ENCODE results near the gene C19orf44. TPM values are rescaled to one million over a fixed set of nuclear protein-coding genes. Genes with fewer than 3 reads are reported as not detected.

Gene C19orf44
- total RNA-seq, 2 donors from 2014 or later, result 4.9 to 14.8 TPM

- Histone ChIP-seq H3K4me3 (no peak overlapping the region), H3K27ac (no peak overlapping the region), H3K27me3 (no peaks in the 10 kb centered on the region), H3K4me1 (no peaks in the 10 kb centered on the region), H3K36me3 (replicated peaks in 1 of 2; ENCODE audit: insufficient read depth in 1 of 2, low read depth in 2 of 2) (peaks cover 25 to 56% of the 10 kb centered on the region in 2 donors), H3K9me3 (no peaks in the 10 kb centered on the region)
- intact Hi-C loops (cut with DNase I), result loop anchor here (5.0 kb wide), 1 partner anchor 320 kb away; no protein-coding TSS in a partner anchor
- 91 to 97% methylated on average over 16 to 41 of the region's 47 CpGs for WGBS, 2 donors
- no peak for ATAC-seq
- TF ChIP-seq, protein P1, sequence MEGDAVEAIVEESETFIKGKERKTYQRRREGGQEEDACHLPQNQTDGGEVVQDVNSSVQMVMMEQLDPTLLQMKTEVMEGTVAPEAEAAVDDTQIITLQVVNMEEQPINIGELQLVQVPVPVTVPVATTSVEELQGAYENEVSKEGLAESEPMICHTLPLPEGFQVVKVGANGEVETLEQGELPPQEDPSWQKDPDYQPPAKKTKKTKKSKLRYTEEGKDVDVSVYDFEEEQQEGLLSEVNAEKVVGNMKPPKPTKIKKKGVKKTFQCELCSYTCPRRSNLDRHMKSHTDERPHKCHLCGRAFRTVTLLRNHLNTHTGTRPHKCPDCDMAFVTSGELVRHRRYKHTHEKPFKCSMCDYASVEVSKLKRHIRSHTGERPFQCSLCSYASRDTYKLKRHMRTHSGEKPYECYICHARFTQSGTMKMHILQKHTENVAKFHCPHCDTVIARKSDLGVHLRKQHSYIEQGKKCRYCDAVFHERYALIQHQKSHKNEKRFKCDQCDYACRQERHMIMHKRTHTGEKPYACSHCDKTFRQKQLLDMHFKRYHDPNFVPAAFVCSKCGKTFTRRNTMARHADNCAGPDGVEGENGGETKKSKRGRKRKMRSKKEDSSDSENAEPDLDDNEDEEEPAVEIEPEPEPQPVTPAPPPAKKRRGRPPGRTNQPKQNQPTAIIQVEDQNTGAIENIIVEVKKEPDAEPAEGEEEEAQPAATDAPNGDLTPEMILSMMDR (IDR thresholded peaks at IDR 0.05), result no peak
- TF ChIP-seq POLR2A (IDR thresholded peaks at IDR 0.05), result no peak
- DNase-seq, result no peak
Measured at GRCh38 chr19:16532440-16533234, 36.4 kb downstream of the C19orf44 start.

DNA sequence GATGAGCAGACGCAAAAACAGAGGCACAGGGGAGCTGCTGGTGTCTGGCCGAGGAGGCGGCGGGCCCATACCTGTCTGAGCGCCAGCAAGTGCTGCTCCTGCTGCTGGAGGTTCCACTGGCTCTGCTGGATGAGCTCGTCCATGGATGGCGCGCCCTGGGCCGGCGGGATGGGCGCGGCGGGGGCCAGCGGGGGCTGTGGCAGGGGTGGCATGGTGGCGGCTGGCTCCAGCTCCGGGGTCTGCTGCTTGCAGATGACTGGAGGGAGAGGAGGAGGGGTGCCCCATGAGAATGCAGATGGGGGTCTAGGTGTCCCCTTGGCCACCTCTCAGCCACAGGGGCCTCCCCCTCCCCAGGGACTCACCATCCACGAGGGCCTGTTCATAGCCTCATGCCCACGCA lies 39.2 kb downstream of the C19orf44 start:
- intact Hi-C loops (cut with DNase I), result no loop called here
- peaks cover 10% of the 10 kb centered on the region for H3K4me1 ChIP-seq
- peaks cover 18 to 36% of the 10 kb centered on the region in 2 donors for H3K36me3 ChIP-seq (replicated peaks in 1 of 2; ENCODE audit: insufficient read depth in 1 of 2, low read depth in 2 of 2)
- TF ChIP-seq, protein P1 (IDR thresholded peaks at IDR 0.05), result no peak
- no peak for TF ChIP-seq POLR2A (IDR thresholded peaks at IDR 0.05)
- 96 to 100% methylated on average over 1 to 13 of the region's 18 CpGs for WGBS, 2 donors
- no peaks in the 10 kb centered on the region for H3K27me3 ChIP-seq
- ATAC-seq, result no peak
- H3K27ac ChIP-seq, result no peak overlapping the region
- DNase-seq, result no peak
- no peaks in the 10 kb centered on the region for H3K9me3 ChIP-seq
- H3K4me3 ChIP-seq, result no peak overlapping the region

- Histone ChIP-seq H3K4me1 (peaks cover 16% of the 10 kb centered on the region), H3K36me3 (replicated peaks in 1 of 2; ENCODE audit: insufficient read depth in 1 of 2, low read depth in 2 of 2) (peaks cover 11 to 28% of the 10 kb centered on the region in 2 donors), H3K9me3 (no peaks in the 10 kb centered on the region), H3K27ac (no peak overlapping the region), H3K27me3 (no peaks in the 10 kb centered on the region), H3K4me3 (no peak overlapping the region)
- intact Hi-C loops (cut with DNase I), result no loop called here
- TF ChIP-seq POLR2A (IDR thresholded peaks at IDR 0.05), result no peak
- TF ChIP-seq, protein P1 (IDR thresholded peaks at IDR 0.05), result no peak
- no peak for ATAC-seq
- no peak for DNase-seq
- 89 to 94% methylated on average over 1 to 9 of the region's 9 CpGs for WGBS, 2 donors
Measured at GRCh38 chr19:16536130-16536529, 39.9 kb downstream of the C19orf44 start.

- peaks cover 9 to 18% of the 10 kb centered on the region in 2 donors for H3K36me3 ChIP-seq (replicated peaks in 1 of 2; ENCODE audit: insufficient read depth in 1 of 2, low read depth in 2 of 2)
- H3K4me3 ChIP-seq, result no peak overlapping the region
- ATAC-seq, result no peak
- H3K9me3 ChIP-seq, result no peaks in the 10 kb centered on the region
- H3K4me1 ChIP-seq, result peaks cover 21% of the 10 kb centered on the region
- intact Hi-C loops (cut with DNase I), result no loop called here
- H3K27me3 ChIP-seq, result no peaks in the 10 kb centered on the region
- WGBS, 2 donors, result 91 to 92% methylated on average over 12 to 13 of the region's 13 CpGs
- TF ChIP-seq, protein P1 (IDR thresholded peaks at IDR 0.05), result no peak
- TF ChIP-seq POLR2A (IDR thresholded peaks at IDR 0.05), result no peak
- H3K27ac ChIP-seq, result no peak overlapping the region
- no peak for DNase-seq
Measured at GRCh38 chr19:16537111-16537510, 40.9 kb downstream of the C19orf44 start.

- no peak for ATAC-seq
- H3K9me3 ChIP-seq, result no peaks in the 10 kb centered on the region
Measured at GRCh38 chr19:16540948-16541347, 44.8 kb downstream of the C19orf44 start.

More at GRCh38 chr19:16540948-16541347, 44.8 kb downstream of the C19orf44 start:
- DNase-seq, result no peak
- Histone ChIP-seq H3K4me1 (peaks cover 33% of the 10 kb centered on the region), H3K27ac (no peak overlapping the region), H3K27me3 (no peaks in the 10 kb centered on the region), H3K4me3 (no peak overlapping the region), H3K36me3 (replicated peaks in 1 of 2; ENCODE audit: insufficient read depth in 1 of 2, low read depth in 2 of 2) (no peaks in the 10 kb centered on the region)
- intact Hi-C loops (cut with DNase I), result no loop called here
- TF ChIP-seq POLR2A (IDR thresholded peaks at IDR 0.05), result no peak
- TF ChIP-seq, protein P1 (IDR thresholded peaks at IDR 0.05), result no peak
- 55 to 64% methylated on average over 12 of the region's 12 CpGs for WGBS, 2 donors

All from body of pancreas (tissue), 4 donors.